ENCODE results near the gene LIG1.
"Not testable (repeated sequence)": the region's sequence is repeated elsewhere in the genome, so short reads cannot be mapped to it uniquely, and the experiment has no call there.

Gene LIG1

DNA sequence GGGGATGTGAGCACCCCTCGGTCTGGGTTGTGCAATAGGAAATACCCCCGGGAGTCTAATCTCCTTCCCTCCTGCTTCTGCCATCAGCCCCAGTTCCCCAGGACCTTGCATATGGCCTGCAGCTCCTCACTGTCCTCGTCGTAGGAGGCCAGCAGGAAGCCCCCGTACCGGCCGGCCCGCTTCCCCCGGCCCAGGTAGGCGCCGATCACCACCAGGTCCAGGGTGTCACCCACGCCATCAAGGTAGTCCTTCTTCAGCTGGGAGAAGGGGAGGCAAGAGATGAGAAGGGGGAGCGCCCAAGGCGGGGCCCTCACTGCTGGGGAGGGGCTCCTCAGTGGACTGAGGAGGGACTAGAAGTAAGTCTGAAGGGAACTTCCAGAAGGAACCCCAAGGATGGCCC lies 49.1 kb downstream of the LIG1 start:
- DNase-seq (ENCODE audit: low read depth): no peak

DNA sequence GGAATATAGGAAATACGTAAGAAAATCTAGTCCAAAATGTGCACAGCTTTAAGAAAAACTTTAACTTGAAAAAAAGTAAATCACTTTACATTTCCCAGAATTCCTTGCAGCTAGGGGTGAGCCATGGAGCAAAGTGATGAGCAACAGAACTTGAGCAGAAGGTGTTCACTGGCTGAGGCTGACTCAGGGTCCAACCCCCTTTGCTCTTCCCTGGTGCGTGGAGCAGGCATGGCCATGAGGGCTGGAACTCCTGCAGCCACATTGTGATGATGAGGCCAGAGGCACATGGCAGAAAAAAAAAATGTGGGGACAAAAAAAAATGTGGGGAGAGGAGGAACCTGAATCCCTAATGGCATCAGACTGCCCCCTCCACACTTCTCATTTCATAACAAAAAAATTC lies 49.6 kb downstream of the LIG1 start:
- peak; percentile 10 for DNase-seq (ENCODE audit: low read depth)

DNA sequence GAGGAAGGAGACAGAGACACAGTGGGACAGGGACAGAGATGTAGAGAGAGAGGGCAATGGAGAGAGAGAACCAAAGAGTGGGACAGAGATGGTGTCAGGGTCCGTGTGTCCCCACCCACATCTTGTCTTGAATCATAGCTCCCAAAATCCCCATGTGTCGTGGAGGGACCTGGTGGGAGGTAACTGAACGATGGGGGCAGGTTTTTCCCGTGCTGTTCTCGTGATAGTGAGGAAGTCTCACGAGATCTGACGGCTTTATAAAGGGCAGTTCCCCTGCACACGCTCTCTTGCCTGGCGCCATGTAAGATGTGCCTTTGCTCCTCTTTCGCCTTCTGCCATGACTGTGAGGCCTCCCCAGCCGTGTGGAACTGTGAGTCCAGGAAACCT lies 52.0 kb downstream of the LIG1 start:
- DNase-seq (ENCODE audit: low read depth): no peak

DNA sequence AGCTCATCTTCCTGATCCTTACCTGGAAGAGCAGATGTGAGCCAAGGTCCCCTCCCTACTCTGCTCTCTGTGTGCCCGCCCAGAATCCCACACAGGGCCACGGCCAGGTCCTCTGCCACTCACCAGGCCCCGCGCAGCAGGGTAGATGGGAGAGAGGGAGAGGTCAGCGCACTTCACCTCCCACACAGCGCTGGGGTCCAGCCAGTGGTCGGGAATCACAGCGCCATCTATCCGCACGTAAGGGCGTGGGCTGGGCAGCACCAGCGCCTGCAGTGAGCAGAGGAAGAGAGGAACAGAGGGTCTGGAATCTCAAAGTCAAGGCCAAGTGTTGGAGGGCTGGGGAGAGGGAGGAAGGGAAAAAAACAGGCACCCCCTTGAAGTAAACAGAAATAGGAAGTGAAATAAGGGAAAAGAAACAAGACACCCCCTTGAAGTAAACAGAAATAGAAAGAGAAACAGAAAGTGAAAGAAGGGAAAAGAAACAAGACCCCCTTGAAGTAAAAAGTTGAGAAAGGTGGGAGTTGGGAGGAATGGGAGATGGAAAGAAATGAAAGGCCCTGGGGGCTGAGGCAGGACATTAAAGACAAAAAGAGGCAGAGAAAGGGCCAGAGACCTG lies 52.5 kb downstream of the LIG1 start:
- no peak for DNase-seq (ENCODE audit: low read depth)

DNA sequence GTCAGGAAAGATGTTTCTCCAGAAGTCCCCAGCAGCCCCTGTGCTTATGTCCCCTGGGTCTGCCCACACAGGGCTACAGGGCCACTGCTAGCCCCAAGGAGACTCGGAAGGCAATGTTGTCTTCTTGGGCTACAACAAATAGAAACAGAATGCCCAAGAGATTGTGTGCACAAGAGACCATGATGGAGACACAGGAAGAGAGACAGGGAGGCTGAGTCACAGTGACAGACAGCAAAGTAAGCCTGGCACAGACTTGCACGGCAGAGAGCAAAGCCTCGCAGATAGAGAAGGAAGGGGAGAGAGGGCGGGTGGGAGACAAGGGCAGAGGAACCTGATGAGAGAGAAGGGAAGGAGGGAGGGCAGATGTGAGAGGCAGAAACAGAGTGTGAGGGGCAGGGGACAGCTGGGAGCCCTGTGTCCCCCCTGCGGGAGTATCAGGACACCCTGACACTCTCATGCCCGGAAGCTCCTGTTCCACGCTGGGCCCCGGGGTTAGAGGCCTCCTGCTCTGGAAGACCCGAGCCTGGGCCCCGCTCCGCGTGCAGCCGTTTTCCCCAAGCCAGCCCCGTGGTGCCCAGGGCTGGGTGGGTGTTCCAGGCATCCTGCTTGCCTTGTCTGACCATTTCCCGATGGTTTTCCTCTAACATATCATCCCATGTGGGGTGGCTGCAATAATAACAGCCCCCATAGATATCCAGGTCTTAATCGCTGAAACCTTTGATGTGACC lies 56.8 kb downstream of the LIG1 start:
- peak; percentile 18 for DNase-seq (ENCODE audit: low read depth)

DNA sequence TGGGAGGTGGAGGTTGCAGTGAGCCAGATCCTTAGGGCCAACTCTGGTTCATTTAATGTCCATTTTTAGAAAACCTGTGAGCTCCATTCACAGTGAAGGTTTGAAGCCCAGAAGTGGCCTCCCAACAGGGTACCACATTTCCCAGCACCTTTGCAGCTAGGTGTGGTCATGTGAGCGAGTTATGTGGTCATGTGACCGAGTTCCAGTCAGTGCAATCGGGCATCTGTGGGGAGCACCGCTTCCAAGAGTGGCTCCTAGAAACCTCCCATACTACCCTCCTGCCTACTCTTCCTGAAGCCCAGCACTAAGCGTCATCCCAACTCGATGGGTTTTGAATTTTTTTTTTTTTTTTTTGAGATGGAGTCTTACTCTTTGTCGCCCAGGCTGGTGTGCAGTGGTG lies 58.9 kb downstream of the LIG1 start:
- no peak for DNase-seq (ENCODE audit: low read depth)

DNA sequence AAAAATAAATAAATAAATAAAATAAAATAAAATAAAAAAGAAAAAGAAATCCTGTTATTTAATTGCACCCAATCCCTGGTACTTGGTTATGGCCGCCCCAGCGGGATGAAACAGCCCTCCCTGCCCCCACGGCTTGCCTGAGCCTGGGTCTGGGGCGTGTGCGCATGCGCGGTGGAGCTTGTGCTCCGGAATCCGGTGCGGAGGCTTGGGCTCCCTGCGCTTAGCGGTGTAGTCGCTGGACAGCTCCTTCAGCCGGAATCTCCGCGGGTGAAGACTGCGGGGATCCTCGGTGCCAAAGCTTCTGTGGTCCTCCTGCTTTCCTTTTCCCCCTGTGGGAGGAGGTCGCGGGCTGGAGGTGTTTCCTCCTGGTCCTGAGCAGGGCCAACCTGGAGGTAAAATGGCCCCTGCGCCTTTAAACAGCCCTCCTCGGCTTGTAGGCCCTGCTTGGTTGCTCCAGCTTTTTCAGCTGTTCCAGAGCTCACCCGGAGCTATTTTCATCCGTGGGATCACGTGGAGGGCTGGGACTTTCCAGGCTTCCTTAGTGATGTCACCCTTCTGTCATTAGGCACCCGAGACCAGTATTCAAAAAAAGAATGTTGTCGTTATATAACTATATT lies 59.7 kb downstream of the LIG1 start, which contains the start of gene PLA2G4C:
Gene PLA2G4C, minus strand, starts transcription at position 468 of the 617 bp plus-strand sequence. CDS start 4,288 bp downstream, outside the sequence.
- DNase-seq (ENCODE audit: low read depth): peak; percentile 93

DNA sequence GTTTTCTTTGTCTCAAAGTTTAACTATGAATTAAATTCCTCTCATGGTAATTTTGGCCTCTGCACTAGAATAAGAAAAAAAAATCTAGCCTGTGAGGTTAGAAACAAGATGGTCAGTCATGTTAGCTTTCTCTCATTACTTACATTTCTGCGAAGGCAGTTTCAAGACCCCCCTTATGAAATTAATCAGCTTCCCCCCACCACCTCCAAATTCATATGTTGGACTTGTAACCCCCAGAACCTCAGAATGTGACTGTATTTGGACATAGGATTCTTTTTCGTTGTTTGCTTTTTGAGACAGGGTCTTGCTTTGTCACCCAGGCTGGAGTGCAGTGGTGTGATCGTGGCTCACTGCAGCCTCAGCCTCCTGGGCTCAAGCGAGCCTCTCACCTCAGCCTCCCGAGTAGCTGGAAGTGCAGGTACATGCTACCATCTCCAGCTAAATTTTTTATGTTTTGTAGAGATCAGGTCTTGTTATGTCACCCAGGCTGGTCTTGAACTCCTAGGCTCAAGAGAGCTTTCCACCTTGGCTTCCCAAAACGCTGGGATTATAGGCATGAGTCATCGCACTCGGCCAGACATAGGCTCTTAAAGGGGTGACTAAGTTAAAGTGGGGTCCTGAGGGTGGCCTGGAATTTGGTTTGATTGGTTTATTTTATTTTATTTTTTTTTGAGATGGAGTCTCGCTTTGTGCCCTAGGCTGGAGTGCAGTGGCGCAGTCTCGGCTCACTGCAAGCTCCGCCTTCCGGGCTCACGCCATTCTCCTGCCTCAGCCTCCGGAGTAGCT lies 61.0 kb downstream of the LIG1 start:
- no peak for DNase-seq (ENCODE audit: low read depth)

DNA sequence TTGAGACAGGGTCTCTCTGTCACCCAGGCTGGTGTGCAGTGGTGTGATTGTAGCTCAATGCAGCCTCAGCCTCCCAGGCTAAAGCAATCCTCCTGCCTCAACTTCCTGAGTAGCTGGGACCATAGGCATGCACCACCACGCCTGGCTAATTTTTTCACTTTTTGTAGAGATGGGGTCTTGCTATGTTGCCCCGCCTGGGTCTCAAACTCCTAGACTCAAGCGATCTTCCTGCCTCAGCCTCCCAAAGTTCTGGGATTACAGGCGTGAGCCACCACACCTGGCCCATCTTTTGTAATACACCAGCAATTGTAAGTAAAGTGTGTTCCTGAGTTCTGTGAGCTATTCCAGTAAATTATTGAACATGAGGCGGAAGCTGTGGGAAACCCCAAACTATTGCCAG lies 66.2 kb downstream of the LIG1 start:
- no peak for DNase-seq (ENCODE audit: low read depth)

DNA sequence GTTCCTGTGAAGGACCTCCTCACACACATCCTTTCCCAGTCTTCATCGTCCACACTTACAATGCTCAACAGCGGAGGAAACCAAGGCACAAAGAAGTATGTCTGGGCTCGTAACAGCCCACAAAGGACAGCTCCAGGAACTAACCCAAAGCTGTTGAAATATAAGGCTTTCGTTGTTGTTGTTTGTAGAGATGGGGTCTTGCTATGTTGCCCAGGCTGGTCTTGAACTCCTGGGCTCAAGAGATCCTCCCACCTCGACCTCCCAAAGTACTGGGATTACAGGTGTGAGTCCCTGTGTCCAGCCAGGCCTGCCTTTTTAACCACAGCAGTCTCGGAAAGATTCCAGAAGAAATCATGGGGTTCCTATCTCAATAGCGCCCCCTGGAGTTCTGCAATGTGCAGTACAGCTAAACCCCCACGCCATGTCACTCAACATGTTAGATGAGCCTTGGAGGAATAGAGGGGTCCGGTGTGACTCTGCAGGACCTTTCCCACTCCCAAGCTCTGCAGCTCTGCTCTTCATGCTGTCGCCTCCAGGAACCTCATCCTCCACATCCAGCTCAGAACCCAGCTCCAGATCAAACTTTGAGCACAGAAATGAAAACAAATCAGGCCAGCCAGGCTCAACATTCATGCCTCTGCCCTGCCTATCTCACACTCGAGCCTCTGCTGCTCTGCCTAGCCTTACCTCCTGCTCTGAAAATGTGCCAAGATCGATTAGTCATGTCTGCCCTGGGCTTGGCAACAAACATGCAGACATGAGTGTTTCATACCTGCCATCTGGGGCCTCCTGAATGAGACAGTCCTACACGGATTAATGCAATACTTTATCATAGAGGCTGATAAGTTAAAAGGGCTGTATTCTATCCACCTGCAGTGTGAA lies 67.0 kb downstream of the LIG1 start:
- peak; percentile 59 for DNase-seq (ENCODE audit: low read depth)

DNA sequence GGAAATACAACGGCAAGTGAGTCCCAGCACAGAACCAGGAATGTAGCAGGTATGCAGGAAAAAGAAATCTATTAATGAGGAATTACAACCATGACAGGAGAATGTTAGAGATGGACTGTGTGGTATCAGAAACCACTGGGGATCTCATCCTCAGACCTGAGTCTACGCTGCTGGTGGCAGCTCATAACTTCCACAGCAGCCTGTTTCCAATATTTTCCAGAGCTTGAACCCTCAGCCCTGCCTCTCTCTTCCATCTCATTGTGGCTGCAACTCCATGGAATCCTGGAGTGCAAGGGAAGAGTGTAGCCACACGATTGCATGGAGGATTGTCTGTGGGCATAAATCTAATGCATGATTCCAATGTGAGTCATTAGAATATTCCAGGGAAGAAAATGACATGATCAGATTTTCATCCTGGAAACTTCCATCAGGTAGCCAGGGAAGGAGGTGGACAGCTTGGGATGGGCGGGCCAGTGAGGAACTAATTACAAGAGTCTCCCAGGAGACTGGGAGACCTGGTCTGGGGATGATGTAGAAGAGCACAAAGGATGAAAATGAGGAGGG lies 74.5 kb downstream of the LIG1 start:
- peak; percentile 57 for DNase-seq (ENCODE audit: low read depth)

DNA sequence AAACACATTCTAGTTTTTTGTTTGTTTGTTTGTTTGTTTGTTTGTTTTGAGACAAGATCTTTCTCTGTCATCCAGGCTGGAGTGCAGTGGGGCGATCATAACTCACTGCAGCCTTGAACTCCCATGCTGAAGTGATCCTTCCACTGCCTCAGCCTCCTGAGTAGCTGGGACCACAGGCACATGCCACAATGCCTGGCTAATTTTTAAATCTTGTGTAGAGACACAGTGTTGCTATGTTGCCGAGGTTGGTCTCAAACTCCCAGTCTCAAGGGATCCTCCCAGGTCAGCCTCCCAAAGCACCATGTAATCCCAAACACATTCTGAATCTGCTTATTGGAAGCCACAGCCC lies 75.3 kb downstream of the LIG1 start:
- DNase-seq (ENCODE audit: low read depth): no peak

DNA sequence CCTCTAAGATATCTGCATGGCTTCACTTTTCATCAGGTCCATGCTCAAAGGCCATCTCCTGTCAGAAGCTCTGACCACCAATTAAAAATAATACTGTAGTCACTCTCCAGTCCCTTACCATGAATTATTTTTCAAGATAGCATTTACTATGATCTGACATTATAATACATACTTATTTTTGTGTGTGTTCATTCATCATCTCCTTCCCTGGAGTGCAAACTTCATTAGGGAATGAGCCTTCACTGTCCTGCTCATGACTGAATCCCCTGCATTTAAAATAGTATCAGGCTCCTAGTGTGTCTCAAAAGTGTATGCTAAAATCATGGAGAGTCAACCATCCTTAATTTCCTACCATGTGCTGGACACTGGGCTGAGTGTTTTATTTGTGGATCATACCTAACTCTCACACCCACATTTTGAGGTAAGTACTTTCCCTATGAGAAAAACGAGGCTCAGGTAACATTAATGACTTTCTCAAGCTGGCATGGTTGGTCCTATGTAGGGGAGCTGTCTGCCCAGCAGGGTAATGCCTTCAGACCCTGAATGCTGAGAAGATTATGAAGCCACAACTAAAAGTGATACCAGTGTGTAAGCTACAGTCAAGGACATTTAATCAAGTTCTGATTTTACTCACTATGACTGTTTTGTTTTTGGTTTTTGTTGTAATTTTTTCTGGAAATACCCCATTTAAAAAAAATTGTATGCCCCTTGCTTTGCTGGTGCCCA lies 75.9 kb downstream of the LIG1 start:
- DNase-seq (ENCODE audit: low read depth): no peak

DNA sequence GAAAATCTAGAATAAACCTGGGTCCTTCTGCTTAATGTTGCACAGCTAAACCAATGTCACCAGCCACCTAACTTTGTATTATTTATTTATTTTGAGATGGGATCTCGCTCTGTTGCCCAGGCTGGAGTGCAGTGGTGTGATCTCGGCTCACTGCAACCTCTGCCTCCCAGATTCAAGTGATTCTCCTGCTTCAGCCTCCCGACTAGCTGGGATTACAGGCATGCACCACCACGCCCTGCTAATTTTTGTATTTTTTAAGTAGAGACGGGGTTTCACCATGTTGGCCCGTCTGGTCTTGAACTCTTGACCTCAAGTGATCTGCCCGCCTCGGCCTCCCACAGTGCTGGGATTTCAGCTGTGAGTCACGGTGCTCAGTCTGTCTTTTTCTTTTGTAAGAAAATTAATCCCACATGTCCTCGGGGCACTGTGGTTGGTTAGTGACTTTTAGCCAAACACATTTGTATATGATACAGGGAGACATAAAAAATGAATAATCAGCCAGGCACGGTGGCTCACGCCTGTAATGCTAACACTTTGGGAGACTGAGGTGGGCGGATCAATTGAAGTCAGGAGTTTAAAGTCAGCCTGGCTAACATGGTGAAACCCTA lies 78.9 kb downstream of the LIG1 start:
- DNase-seq (ENCODE audit: low read depth): peak; percentile 98

DNA sequence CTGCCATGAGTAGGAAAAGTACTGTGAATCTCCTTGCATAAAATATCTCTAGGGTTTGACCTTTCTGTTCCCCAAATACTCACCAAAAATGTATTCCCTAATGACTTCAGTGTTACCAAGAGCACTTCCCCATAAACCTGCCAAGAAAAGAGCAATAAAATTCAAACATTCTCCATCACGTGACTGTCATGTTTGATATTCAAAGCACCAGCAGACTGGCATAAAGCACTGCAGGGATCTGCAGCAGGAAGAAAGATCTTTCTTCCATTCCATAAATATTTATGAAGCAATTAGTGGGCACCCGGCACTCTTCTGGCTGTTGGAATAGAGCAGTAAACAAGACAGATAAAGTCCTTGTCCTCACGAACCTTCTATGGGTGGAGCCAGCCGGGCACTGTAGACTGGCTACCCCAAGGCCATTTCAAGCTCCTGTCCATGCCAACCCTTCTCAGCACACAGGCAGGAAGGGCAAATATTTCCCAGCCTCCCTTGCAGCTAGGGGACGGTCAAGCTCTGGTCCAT lies 79.8 kb downstream of the LIG1 start:
- DNase-seq (ENCODE audit: low read depth): peak; percentile 93

DNA sequence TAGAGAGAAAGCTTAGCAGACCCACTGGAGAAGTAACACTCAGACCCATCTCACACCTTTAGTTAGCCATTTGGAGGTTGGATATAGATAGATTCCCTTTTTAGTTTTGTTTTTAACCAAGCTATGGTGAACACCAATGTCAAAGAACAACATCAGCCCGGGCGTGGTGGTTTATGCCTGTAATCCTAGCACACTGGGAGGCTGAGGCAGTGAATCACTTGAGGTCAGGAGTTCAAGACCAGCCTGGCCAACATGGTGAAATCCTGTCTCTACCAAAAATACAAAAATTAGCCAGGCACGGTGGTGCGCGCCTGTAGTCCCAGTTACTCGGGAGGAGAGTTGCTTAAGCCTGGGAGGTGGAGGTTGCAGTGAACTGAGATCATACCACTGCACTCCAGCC lies 81.2 kb downstream of the LIG1 start:
- not testable (repeated sequence) for DNase-seq (ENCODE audit: low read depth)

DNA sequence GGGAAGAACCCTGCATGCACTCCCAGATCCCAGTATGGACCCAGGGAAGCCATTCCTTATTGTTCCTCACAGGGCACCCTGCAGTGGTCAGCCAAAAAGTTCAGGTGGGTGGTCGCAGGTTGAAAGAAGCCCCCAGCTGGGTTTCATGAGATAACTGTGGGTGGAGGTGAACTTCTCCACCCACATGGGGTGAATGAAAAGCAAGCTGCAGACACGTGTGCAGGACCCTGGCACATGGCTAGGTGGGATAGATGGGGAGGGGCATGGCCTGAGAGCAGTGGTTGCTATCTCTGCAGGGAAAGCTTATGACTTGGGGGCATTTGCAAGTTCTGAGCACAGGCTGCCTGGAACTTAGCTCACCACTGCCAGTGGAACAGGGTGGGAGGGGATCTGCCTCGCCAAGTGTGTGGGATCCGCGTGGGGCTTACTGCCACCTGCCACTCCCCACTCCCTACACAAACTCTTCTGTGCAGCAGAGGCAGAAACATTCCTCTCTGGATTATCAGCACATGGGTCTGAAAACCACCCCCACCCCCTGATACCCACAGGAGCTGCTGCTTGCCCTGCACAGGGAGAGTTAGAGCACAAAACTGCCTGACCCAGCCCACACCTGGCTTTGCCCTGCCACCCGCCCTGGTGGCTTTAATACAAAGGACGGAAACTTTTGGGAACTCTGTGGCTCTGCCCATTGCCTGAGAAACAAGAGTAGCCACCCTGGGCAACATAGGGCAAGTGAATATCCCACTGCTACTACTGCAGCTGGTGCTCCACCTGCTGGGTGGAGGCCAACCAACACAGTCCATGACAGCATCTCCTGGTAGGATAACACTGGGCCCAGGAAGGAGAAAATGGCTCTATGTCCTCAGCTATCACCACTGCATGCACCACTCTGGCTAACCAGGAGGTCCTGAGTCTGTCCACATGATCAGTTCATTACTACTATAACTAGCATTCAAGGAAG lies 84.0 kb downstream of the LIG1 start:
- no peak for DNase-seq (ENCODE audit: low read depth)

DNA sequence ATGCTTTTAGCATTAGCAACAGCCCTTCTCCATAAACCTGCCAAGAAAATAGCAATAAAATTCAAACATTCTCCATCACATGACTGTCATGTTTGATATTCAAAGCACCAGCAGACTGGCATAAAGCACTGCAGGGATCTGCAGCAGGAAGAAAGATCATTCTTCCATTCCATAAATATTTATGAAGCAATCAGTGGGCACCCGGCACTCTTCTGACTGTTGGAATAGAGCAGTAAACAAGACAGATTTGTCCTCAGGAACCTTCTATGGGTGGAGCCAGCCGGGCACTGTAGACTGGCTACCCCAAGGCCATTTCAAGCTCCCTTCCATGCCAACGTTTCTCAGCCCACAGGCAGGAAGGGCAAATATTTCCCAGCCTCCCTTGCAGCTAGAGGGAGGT lies 85.1 kb downstream of the LIG1 start:
- DNase-seq (ENCODE audit: low read depth): peak; percentile 44

DNA sequence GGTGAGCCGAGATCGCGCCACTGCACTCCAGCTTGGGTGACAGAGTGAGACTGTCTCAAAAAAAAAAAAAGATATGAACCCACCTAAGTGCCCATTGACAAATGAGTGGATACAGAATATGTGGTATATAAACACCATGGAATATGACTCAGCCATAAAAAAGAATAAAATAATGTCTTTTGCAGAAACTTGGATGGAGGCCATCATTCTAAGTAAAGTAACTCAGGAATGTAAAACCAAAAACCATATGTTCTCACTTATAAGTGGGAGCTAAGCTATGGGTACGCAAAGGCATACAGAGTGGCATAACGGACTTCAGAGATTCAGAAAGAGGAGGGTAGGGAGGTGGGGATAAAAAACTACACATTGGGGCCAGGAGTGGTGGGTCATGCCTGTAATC lies 89.0 kb downstream of the LIG1 start:
- DNase-seq (ENCODE audit: low read depth): peak; percentile 51

All from EH (cell line).